GM10266 (cell line): ENCODE data around the gene MPHOSPH10.
"Not testable (repeated sequence)": the region's sequence is repeated elsewhere in the genome, so short reads cannot be mapped to it uniquely, and the experiment has no call there.

ENCODE experiments used
- DNase-seq: peaks from one replicate; pipeline ENCODE4 v3.0.0; 2012; ENCODE audit errors: extremely low spot score
- TF ChIP-seq, protein P1 (sequence below): IDR thresholded peaks from 2 replicates; pipeline ENCODE4 v1.5.1; 2012; ENCODE audit warnings: mild to moderate bottlenecking, low read depth; ENCODE audit not compliant: control insufficient read depth, insufficient read depth; ENCODE audit errors: missing control alignments

The MPHOSPH10 gene

GRCh38 chr2:71130905-71131244, 441 bp downstream of the MPHOSPH10 start:
- DNase-seq: no peak
- TF ChIP-seq, protein P1, sequence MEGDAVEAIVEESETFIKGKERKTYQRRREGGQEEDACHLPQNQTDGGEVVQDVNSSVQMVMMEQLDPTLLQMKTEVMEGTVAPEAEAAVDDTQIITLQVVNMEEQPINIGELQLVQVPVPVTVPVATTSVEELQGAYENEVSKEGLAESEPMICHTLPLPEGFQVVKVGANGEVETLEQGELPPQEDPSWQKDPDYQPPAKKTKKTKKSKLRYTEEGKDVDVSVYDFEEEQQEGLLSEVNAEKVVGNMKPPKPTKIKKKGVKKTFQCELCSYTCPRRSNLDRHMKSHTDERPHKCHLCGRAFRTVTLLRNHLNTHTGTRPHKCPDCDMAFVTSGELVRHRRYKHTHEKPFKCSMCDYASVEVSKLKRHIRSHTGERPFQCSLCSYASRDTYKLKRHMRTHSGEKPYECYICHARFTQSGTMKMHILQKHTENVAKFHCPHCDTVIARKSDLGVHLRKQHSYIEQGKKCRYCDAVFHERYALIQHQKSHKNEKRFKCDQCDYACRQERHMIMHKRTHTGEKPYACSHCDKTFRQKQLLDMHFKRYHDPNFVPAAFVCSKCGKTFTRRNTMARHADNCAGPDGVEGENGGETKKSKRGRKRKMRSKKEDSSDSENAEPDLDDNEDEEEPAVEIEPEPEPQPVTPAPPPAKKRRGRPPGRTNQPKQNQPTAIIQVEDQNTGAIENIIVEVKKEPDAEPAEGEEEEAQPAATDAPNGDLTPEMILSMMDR: no peak

- not testable (repeated sequence) for DNase-seq
These were observed 1.1 kb downstream of the MPHOSPH10 start for GRCh38 chr2:71131387-71132166.

DNA sequence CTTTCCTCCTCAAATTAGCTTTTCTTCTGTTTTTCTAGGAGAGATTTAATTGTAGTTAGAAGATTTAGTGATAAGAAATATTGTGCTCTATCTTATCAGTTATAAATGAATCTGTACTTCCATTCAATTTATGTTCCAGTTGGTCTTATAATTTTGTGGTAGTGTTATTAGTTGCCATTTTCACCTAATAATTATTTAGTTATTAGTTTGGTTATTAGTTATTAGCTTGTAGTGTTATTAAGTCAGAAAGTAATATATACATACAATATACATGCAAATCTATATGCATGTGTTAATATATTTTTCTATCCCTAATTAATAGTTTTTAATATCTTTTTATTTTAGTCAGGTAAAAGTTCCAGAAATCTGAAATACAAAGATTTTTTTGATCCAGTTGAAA, 3.2 kb downstream of the MPHOSPH10 start:
- DNase-seq: no peak
- TF ChIP-seq, protein P1: no peak

DNA sequence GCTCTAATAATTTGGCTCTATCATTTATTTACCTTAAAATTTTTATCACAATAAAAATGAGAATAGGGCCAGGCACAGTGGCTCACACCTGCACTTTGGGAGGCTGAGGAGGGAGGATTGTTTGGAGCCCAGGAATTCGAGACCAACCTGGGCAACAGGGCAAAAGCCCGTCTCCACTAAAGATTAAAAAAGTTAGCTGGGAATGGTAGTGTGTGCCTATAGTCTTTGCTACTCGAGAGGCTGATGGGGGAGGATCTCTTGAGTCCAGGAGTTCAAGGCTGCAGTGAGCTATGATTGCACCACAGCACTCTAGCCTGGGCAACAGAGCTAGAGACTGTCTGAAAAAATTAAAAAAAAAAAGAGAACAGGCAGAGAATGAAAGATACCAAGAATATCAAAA, 5.7 kb downstream of the MPHOSPH10 start:
- TF ChIP-seq, protein P1: no peak
- no peak for DNase-seq

DNA sequence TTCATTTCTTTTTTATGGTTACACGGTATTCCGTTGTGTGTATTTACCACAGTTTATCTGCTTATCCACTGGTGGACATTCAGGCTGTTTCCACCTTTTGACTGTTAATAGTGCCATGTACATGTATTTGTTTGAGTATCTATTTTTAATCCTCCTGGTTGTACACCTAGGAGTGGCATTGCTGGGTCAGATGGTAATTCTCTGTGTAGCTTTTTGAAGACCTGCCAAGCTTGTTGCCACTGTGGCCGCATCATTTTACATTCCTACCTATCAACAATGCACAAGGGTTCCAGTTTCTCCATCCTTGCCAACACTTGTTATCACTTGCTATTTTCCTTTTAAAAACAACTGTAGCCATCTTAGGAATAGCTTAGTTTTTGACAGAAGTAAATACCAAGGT, 13.3 kb downstream of the MPHOSPH10 start:
- TF ChIP-seq, protein P1: no peak
- DNase-seq: no peak

DNA sequence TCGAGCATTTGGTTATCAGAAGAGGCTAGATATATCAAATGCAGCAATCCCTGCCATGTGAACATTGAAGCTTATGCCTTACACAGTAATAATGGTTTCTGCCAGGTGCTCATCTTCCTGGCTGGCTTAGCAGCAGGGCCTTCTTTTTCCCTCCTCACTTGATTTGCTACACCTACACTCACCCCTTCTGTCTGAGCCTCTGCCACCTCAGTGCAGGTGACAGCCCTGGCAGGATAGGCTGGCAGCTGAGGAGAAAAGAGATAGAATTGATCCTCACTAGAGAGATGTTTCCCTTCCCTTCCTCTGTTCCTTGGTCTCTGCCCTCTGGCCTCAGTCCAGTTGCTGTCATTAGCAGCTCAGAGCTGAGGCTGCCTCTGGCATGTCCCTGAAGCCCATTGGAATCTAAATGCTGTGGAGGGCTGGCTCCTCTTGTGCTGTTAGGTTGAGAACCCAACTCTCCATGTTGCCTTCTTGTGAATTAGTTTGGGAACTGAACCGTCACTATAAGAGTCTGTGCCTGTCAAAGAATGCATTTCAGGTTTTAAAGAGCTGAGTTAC, 18.2 kb downstream of the MPHOSPH10 start:
- TF ChIP-seq, protein P1: no peak
- DNase-seq: no peak

GRCh38 chr2:71150082-71150816, 19.8 kb downstream of the MPHOSPH10 start:
- TF ChIP-seq, protein P1: no peak
- DNase-seq: no peak
